GM12878 (cell line): ENCODE measurements around the gene STK10. TPM values are rescaled to one million over a fixed set of nuclear protein-coding genes. Genes with fewer than 3 reads are reported as not detected.

ENCODE experiments used
- ATAC-seq: fragments of 200-7000 bp; cut with Tn5 transposase; 3 replicates; pipeline ENCODE4 v1.9.1; 2020; ENCODE audit warnings: mild to moderate bottlenecking, moderate library complexity
- BruUV-seq: library from RNA; stranded (reverse); fragments of 400-500 nt; replicated peaks from 2 replicates; lab custom pipeline; 2021; lab: Mats Ljungman, UMichigan
- CTCF ChIA-PET: fragments of 300-600 bp; sonication (Branson Sonifier 250); formaldehyde crosslinking; extraction: SDS; loops from one replicate; lab custom pipeline; 2021; ENCODE audit warnings: inconsistent platforms; lab: Yijun Ruan, JAX
- POLR2A ChIA-PET: fragments of 350-600 bp; formaldehyde crosslinking; extraction: SDS; loops from one replicate; lab custom pipeline; 2021; ENCODE audit warnings: inconsistent platforms; lab: Charles Lee
- RAD21 ChIA-PET: fragments of 300-600 bp; sonication (Branson Sonifier 250); formaldehyde crosslinking; loops from one replicate; lab custom pipeline; 2023; ENCODE audit warnings: antibody characterized with exemption; ENCODE audit not compliant: unreplicated experiment; lab: Charles Lee
- SMC1A ChIA-PET: fragments of 300-600 bp; sonication (Branson Sonifier 250); formaldehyde crosslinking; loops from one replicate; lab custom pipeline; 2023; ENCODE audit not compliant: unreplicated experiment, uncharacterized antibody; lab: Charles Lee
- DNase-seq: peaks from one replicate; pipeline ENCODE4 v3.0.0-alpha.2; 2011; ENCODE audit warnings: low read depth, low spot score
- FAIRE-seq: peaks from 3 replicates; lab custom pipeline; 2011; peaks lifted over from hg19 to GRCh38; lab: Jason Lieb, UNC
- H2AFZ ChIP-seq: 2 replicates; pipeline ENCODE4 v1.6.0; 2011; ENCODE audit warnings: low read depth, low read length, control low read depth; ENCODE audit not compliant: control insufficient read depth
- H3K27ac ChIP-seq: 2 replicates; pipeline ENCODE4 v1.5.1; 2011; ENCODE audit warnings: control low read depth; ENCODE audit not compliant: control insufficient read depth, insufficient read depth
- H3K27me3 ChIP-seq, 2 experiments: replicated peaks in 1 of 2; 2 replicates each; pipeline versions ENCODE4 v1.6.0 to v1.6.1; 2011; ENCODE audit warnings: low read length in 1 of 2; ENCODE audit not compliant: control insufficient read depth in 2 of 2, insufficient read depth in 2 of 2
- H3K36me3 ChIP-seq, 2 experiments: 2 replicates each; pipeline ENCODE4 v1.5.1; 2011; ENCODE audit warnings: low read length in 1 of 2; ENCODE audit not compliant: control insufficient read depth in 2 of 2, insufficient read depth in 2 of 2
- H3K4me1 ChIP-seq: 2 replicates; pipeline ENCODE4 v1.6.1; 2011; ENCODE audit warnings: mild to moderate bottlenecking, low read length, moderate library complexity, mixed read lengths; ENCODE audit not compliant: control insufficient read depth, insufficient read depth
- H3K4me2 ChIP-seq: 2 replicates; pipeline ENCODE4 v1.6.0; 2011; ENCODE audit warnings: control low read depth; ENCODE audit not compliant: control insufficient read depth, insufficient read depth
- H3K4me3 ChIP-seq: fragments of 200-600 bp; sonication (generic); 2 replicates; pipeline ENCODE4 v1.5.1; 2016
- H3K79me2 ChIP-seq: 2 replicates; pipeline ENCODE4 v1.6.0; 2011; ENCODE audit warnings: low read length; ENCODE audit not compliant: control insufficient read depth, insufficient read depth
- H3K9ac ChIP-seq: 2 replicates; pipeline ENCODE4 v1.8.0; 2011; ENCODE audit warnings: low read length, control low read depth, mixed read lengths; ENCODE audit not compliant: control insufficient read depth, insufficient read depth
- H3K9me3 ChIP-seq: replicated peaks from 3 replicates; pipeline ENCODE4 v1.5.1; 2011; ENCODE audit warnings: mild to moderate bottlenecking, low read length; ENCODE audit not compliant: control insufficient read depth, insufficient read depth
- H4K20me1 ChIP-seq: 2 replicates; pipeline ENCODE4 v1.6.0; 2011; ENCODE audit not compliant: control insufficient read depth, insufficient read depth
- BACH1 ChIP-seq: fragments of 450-650 bp; IDR thresholded peaks from 2 replicates; pipeline ENCODE4 v1.6.1; 2017; ENCODE audit warnings: mild to moderate bottlenecking, borderline replicate concordance
- DPF2 ChIP-seq: fragments of 450-650 bp; IDR thresholded peaks from 2 replicates; pipeline ENCODE4 v1.6.1; 2017; ENCODE audit warnings: mild to moderate bottlenecking
- HDGF ChIP-seq: fragments of 450-650 bp; IDR thresholded peaks from 2 replicates; pipeline ENCODE4 v1.6.1; 2016; ENCODE audit warnings: antibody characterized with exemption
- IKZF2 ChIP-seq, 2 experiments: fragments of 450-650 bp; IDR thresholded peaks; 2 replicates each; pipeline ENCODE4 v1.6.1; 2017; ENCODE audit warnings: mild to moderate bottlenecking in 2 of 2, moderate library complexity in 2 of 2
- IRF4 ChIP-seq: IDR thresholded peaks from 2 replicates; pipeline ENCODE4 v1.6.1; 2011; ENCODE audit warnings: low read depth, low read length
- IRF5 ChIP-seq: fragments of 450-650 bp; IDR thresholded peaks from 2 replicates; pipeline ENCODE4 v1.6.1; 2017; ENCODE audit warnings: borderline replicate concordance
- NFYA ChIP-seq: IDR thresholded peaks from 2 replicates; pipeline ENCODE4 v1.6.1; 2011; ENCODE audit warnings: low read depth, mild to moderate bottlenecking, low read length, improper control_type of control experiment, borderline replicate concordance
- RCOR1 ChIP-seq: conservative IDR thresholded peaks from 2 replicates; pipeline ENCODE4 v1.6.1; 2012; ENCODE audit warnings: low read depth, low read length, improper control_type of control experiment
- RELA ChIP-seq: fragments of 450-650 bp; IDR thresholded peaks from 2 replicates; pipeline ENCODE4 v1.8.0; 2014; ENCODE audit warnings: borderline replicate concordance; ENCODE audit not compliant: partially characterized antibody
- RELB ChIP-seq: fragments of 450-650 bp; IDR thresholded peaks from 2 replicates; pipeline ENCODE4 v1.6.1; 2017; ENCODE audit warnings: low read depth, mild to moderate bottlenecking, moderate library complexity
- SIX5 ChIP-seq: IDR thresholded peaks from 2 replicates; pipeline ENCODE4 v1.6.1; 2011; ENCODE audit warnings: mild to moderate bottlenecking, low read depth, low read length, moderate library complexity; ENCODE audit not compliant: severe bottlenecking
- ZZZ3 ChIP-seq: IDR thresholded peaks from 2 replicates; pipeline ENCODE4 v1.6.1; 2011; ENCODE audit warnings: low read depth; ENCODE audit not compliant: control insufficient read depth, insufficient read length
- WGBS: methylation state at CpG from one replicate; pipeline ENCODE4 v1.1.6; 2016; ENCODE audit warnings: low lambda C conversion rate; ENCODE audit not compliant: insufficient replicate concordance, insufficient coverage; ENCODE audit errors: missing lambda C conversion rate; 5-methylcytosine and 5-hydroxymethylcytosine counted together
- in situ Hi-C: fragments of 300-500 bp; cut with MboI; formaldehyde crosslinking; loops from 9 replicates; pipeline ENCODE4 v1.14.3; 2018; ENCODE audit warnings: mixed read lengths
- intact Hi-C: fragments of 100-400 bp; cut with micrococcal nuclease; formaldehyde crosslinking; loops from one replicate; pipeline ENCODE4 v1.14.2; 2022; ENCODE audit not compliant: unreplicated experiment
- polyA plus RNA-seq, 11 experiments: library from polyadenylated mRNA; depleted of rRNA in 4 of 11; unstranded in 6 of 11; stranded (reverse) in 5 of 11; fragments of >200 nt; fragmentation: Nextera tagmentation in 4 of 11; fragmentation: Illumina TruSeq in 1 of 11; extraction: Ambion mirVana in 4 of 11; extraction: Trizol in 1 of 11; gene quantifications; 1 replicate in 1 of 11; 2 replicates in 10 of 11; pipeline versions ENCODE4 v1.2.1 to v1.2.3, GENCODE V29; 2011 to 2016; ENCODE audit warnings: inconsistent platforms in 2 of 11, missing spikeins in 2 of 11, low read depth in 1 of 11
- total RNA-seq, 4 experiments: library from RNA; depleted of rRNA in 3 of 4; stranded (reverse); fragments of >200 nt in 3 of 4; fragmentation: Illumina TruSeq in 1 of 4; extraction: Trizol in 1 of 4; gene quantifications; 2 replicates each; pipeline versions ENCODE4 v1.2.1 to v1.2.3, GENCODE V29; 2013 to 2021

Gene STK10
- total and polyA plus RNA-seq, 10 of the 15 experiments (the other 5 are each of a cell fraction or from before 2014, with no cell fraction given) = 14.2 to 96.4 (median 50.6) TPM

GRCh38 chr5:172009536-172010270, 178.3 kb downstream of the STK10 start:
- no peak overlapping the region for H3K4me3 ChIP-seq
- BruUV-seq = no TSS peak
- no peaks in the 10 kb centered on the region for H3K9me3 ChIP-seq
- ChIA-PET POLR2A (interaction anchor here (0.7 kb wide), 2 partner anchors 98 to 220 kb away, joined by 3 read pairs; no protein-coding TSS in a partner anchor), RAD21 (interaction anchor here (0.8 to 6.4 kb wide), 3 partner anchors 31 to 179 kb away, joined by 3 to 97 read pairs (median 5); no protein-coding TSS in a partner anchor), SMC1A (interaction anchor here (0.6 to 8.8 kb wide), 8 partner anchors 16 to 146 kb away, joined by 3 to 167 read pairs (median 3); no protein-coding TSS in a partner anchor), CTCF (interaction anchor here (0.6 to 9.6 kb wide), 9 partner anchors 26 to 861 kb away, joined by 3 to 179 read pairs (median 6); partner anchors contain the start of gene STK10)
- H3K36me3 ChIP-seq = no peaks in the 10 kb centered on the region
- no peak for FAIRE-seq
- no peaks in the 10 kb centered on the region for H3K27me3 ChIP-seq
- ATAC-seq = no peak
- TF ChIP-seq SIX5 = no peak
- no peak for TF ChIP-seq DPF2
- TF ChIP-seq IRF4 = no peak
- TF ChIP-seq NFYA = no peak
- no peak for TF ChIP-seq IRF5
- no peak for TF ChIP-seq HDGF
- no peak for TF ChIP-seq RCOR1
- no peak for TF ChIP-seq RELB
- no peak for TF ChIP-seq RELA
- no peak for TF ChIP-seq ZZZ3
- TF ChIP-seq BACH1 = no peak
- TF ChIP-seq IKZF2 (IDR thresholded peaks at IDR 0.05) = no peak
- H2AFZ ChIP-seq = no peak overlapping the region
- 66% methylated on average over 5 of the region's 5 CpGs for WGBS
- peaks cover 26% of the 10 kb centered on the region for H3K79me2 ChIP-seq
- intact Hi-C loops (loop anchor here (10.0 kb wide), 1 partner anchor 595 kb away; the partner anchor contains the start of gene FGF18), in situ Hi-C loops (loop anchor here (5.0 kb wide), 1 partner anchor 178 kb away; the partner anchor contains the start of gene STK10)
- no peak overlapping the region for H3K9ac ChIP-seq
- no peak overlapping the region for H3K4me2 ChIP-seq
- DNase-seq = no peak
- H4K20me1 ChIP-seq = no peaks in the 10 kb centered on the region
- peaks cover 8% of the 10 kb centered on the region; the same call in 1 of the 2 replicates for H3K4me1 ChIP-seq
- H3K27ac ChIP-seq = no peak overlapping the region
